NCI-H2107 treated with DMSO at 0.1 percent for 48 hours (cell line): ENCODE measurements around the gene CAMK1D.
"Not testable (repeated sequence)": the region's sequence is repeated elsewhere in the genome, so short reads cannot be mapped to it uniquely, and the experiment has no call there.

Experiments
- DNase-seq: peaks from one replicate; lab custom pipeline; 2025; ENCODE audit not compliant: unreplicated experiment; lab: John Stamatoyannopoulos, UW

CAMK1D gene

GRCh38 chr10:12489806-12490205 is 140.5 kb downstream of the CAMK1D start:
- no peak for DNase-seq

GRCh38 chr10:12490963-12491362 is 141.6 kb downstream of the CAMK1D start:
- DNase-seq, result no peak

- no peak for DNase-seq
Measured at GRCh38 chr10:12491491-12491890, 142.1 kb downstream of the CAMK1D start.

- no peak for DNase-seq
Measured at GRCh38 chr10:12492016-12492415, 142.7 kb downstream of the CAMK1D start.

- not testable (repeated sequence) for DNase-seq
Measured at GRCh38 chr10:12497046-12497445, 147.7 kb downstream of the CAMK1D start.

GRCh38 chr10:12499076-12499986 is 150.0 kb downstream of the CAMK1D start:
- no peak for DNase-seq

GRCh38 chr10:12500381-12501303 is 151.3 kb downstream of the CAMK1D start:
- peak; percentile 73 for DNase-seq

- no peak for DNase-seq
Measured at GRCh38 chr10:12501324-12501723, 152.0 kb downstream of the CAMK1D start.

GRCh38 chr10:12501841-12502525 is 152.6 kb downstream of the CAMK1D start:
- no peak for DNase-seq

GRCh38 chr10:12502526-12503274 is 153.4 kb downstream of the CAMK1D start:
- DNase-seq, result no peak

- peak; percentile 81 for DNase-seq
Measured at GRCh38 chr10:12503311-12503710, 154.0 kb downstream of the CAMK1D start.

GRCh38 chr10:12504176-12504575 is 154.8 kb downstream of the CAMK1D start:
- DNase-seq, result no peak

- no peak for DNase-seq
Measured at GRCh38 chr10:12504628-12505027, 155.3 kb downstream of the CAMK1D start.

GRCh38 chr10:12505683-12506082 is 156.3 kb downstream of the CAMK1D start:
- no peak for DNase-seq

- no peak for DNase-seq
Measured at GRCh38 chr10:12507165-12507850, 158.0 kb downstream of the CAMK1D start.

GRCh38 chr10:12508165-12508564 is 158.8 kb downstream of the CAMK1D start:
- DNase-seq, result no peak

- no peak for DNase-seq
Measured at GRCh38 chr10:12509016-12509793, 159.9 kb downstream of the CAMK1D start.

GRCh38 chr10:12509794-12510100 is 160.4 kb downstream of the CAMK1D start:
- DNase-seq, result no peak

- no peak for DNase-seq
Measured at GRCh38 chr10:12510501-12510941, 161.2 kb downstream of the CAMK1D start.
